GM21515 (cell line): ENCODE results near the gene SNX32.
"Not testable (repeated sequence)": the region's sequence is repeated elsewhere in the genome, so short reads cannot be mapped to it uniquely, and the experiment has no call there.

Experiments
- ATAC-seq: cut with Tn5 transposase; IDR thresholded peaks from one replicate; pipeline ENCODE4 v1.9.1; 2021; ENCODE audit not compliant: unreplicated experiment

SNX32 gene

DNA sequence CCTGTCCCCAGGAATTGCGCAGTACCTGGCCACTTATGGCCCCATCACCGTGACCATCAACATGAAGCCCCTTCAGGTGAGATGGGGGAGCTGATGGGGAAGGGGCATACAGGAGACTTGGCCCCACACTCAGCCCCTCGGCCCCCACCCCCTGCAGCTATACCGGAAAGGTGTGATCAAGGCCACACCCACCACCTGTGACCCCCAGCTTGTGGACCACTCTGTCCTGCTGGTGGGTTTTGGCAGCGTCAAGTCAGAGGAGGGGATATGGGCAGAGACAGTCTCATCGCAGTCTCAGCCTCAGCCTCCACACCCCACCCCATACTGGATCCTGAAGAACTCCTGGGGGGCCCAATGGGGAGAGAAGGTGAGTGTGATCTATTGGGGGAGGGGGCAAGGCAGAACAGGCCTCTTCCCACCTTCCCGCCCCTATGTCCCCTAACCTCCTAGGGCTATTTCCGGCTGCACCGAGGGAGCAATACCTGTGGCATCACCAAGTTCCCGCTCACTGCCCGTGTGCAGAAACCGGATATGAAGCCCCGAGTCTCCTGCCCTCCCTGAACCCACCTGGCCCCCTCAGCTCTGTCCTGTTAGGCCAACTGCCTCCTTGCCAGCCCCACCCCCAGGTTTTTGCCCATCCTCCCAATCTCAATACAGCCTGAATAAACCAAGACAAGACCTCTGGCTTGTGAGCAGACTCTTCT, 49.4 kb downstream of the SNX32 start:
- ATAC-seq, result no peak

DNA sequence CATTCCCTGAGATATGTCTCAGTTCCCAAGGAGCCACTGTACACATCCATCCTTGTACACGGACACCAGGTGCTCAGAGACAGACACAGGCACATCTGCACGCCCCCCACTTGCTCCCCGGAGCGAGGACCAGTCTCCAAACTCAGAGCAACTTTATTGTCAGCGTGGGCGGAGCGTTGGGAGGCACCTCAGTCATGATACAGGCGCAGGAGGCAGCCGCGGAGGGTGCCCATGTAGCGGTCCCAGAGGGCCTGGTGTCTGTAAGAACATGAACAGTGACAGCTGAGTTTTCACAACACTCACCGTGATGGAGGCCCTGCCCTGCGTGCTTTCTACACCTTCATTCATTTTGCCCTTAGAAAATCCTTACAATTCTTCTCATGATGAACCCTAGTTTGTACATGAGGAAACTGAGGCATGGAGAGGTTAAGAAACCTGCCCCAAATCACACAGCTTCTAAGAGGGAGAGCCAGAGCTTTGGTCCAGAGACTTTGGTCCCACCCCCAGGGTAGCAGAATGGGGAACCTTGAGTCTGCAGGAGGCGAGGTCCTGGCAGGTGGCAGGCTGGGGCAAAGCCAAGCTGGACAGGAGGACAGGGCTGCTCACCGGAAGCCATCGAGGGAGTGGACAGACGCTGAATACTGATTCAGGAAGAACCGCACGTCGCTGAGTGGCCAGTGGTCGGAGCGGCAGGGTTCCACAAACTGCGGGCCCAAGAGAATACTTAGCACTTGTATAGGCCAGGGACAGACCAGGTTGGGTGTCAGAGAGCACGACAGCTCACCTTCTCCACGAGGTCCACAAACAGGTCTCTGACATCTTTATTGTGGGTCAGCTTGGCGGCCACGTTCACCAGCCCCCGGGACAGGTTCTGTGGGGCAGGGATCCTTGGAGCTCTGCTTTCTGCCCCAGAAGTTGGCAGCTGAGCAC, 50.3 kb downstream of the SNX32 start:
- no peak for ATAC-seq

DNA sequence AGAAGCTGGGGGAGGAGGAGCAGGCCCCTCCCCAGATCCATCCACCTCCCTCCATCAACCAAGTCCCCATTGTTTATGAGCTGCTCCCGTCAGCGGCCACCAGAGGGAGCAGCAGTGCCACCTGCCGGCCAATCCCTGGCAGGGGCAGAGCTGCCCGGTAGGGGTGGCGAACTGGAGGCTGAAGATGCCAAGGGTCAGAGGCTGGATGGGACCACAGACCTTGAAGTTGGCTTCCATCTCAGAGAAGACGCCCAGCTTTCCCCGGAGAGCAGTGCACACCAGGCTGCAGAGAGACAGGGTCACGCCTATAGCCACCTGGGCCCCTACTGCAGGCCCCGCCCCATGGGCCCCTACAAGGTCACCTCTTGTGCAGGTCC, 50.9 kb downstream of the SNX32 start:
- no peak for ATAC-seq

- no peak for ATAC-seq
Measured at GRCh38 chr11:65885231-65885630, 51.5 kb downstream of the SNX32 start.

- ATAC-seq, result no peak
Measured at GRCh38 chr11:65885808-65886536, 52.2 kb downstream of the SNX32 start.

GRCh38 chr11:65886826-65887722, 53.3 kb downstream of the SNX32 start:
- ATAC-seq, result no peak

DNA sequence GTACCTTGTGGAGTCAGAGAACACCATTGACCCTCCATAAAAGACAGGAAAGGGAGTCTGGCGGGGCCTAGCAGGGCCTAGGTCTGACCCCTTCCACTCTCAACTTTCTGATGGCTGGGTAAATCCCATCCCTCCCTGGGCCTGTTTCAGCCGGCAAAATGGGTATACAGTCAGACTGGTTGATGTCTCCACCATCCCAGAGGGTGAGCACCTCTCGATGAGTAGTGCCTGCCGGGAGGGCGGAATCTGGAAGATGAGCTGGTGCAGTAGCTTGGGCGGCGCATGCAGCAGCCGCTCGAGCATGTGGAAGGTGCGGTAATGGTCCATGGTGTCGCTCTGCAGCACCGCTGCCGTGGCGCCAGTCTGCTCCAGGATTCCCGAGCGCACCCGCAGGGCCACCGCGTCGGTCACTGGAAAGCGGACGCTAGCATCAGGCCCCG, 54.0 kb downstream of the SNX32 start:
- no peak for ATAC-seq

DNA sequence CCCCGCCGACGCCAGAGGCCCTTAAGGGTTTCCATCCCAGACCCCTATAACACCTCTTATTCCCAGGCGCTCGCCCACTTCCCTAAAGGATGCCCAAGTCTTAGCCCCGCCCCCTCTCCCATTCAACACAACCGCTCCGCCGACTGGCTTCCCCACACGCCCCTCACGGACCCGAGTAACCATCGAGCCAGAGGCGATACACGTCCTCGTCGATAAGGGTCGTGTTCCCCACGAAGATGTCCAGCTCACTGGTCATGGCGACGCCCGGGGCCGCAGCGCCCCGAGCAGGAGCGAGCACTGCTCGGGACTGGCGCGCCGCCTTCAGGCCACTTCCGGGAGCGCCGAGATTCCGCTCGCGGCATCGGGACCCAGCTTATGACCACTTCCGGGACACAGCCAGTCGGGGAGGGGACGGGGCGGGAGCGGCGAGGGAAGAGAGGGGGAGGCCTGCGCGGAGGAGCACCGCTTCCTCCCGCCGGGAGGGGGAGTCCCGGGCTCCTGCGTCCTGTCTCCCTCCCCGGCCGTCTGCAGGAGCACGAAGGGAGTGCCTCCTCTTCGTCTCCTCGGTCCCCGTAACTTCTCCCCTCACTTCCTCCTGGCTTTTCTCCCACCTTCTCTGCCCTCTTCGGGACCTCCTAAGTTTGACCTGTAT, 54.5 kb downstream of the SNX32 start, which contains the start of gene FIBP:
FIBP (minus strand) TSS at position 309 of the 652 bp plus-strand sequence; CDS start at position 256, 53 bp downstream.
- ATAC-seq, result peak; percentile 42

DNA sequence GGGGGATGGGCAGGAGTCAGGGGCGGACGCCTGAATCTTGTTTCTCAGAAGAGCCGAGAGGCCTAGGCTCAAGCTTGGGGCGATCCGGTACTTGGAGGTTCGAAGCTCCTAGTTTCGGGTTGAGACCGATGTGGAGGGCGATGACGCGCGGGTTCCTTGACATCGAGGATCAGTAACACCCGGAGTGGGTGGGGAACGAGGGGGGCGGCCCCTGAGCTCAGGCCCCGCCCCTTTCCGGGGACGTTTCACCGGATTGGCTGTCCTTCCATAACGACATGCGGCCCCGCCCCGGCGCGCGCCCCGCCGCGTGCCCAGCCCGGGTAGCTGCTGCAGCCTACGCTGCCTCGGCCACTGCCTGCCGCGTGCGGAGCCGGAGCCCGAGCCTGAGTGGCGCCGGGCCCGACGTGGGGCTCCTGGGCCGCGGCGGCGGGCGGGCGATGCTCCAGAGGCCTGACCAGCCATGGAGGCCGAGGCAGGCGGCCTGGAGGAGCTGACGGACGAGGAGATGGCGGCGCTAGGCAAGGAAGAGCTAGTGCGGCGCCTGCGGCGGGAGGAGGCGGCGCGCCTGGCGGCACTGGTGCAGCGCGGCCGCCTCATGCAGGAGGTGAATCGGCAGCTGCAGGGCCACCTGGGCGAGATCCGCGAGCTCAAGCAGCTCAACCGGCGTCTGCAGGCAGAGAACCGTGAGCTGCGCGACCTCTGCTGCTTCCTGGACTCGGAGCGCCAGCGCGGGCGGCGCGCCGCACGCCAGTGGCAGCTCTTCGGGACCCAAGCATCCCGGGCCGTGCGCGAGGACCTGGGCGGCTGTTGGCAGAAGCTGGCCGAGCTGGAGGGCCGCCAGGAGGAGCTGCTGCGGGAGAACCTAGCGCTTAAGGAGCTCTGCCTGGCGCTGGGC, 56.8 kb downstream of the SNX32 start, which contains the start of gene CCDC85B:
CCDC85B (plus strand) TSS at position 350 of the 895 bp plus-strand sequence; CDS start at position 461, 111 bp downstream.
- ATAC-seq, result peak; percentile 43

GRCh38 chr11:65891219-65892136, 57.7 kb downstream of the SNX32 start:
- no peak for ATAC-seq

GRCh38 chr11:65892137-65892540, 58.4 kb downstream of the SNX32 start:
- not testable (repeated sequence) for ATAC-seq

GRCh38 chr11:65892661-65893317, 59.0 kb downstream of the SNX32 start:
- ATAC-seq, result no peak

- no peak for ATAC-seq
Measured at GRCh38 chr11:65894034-65894591, 60.4 kb downstream of the SNX32 start.

DNA sequence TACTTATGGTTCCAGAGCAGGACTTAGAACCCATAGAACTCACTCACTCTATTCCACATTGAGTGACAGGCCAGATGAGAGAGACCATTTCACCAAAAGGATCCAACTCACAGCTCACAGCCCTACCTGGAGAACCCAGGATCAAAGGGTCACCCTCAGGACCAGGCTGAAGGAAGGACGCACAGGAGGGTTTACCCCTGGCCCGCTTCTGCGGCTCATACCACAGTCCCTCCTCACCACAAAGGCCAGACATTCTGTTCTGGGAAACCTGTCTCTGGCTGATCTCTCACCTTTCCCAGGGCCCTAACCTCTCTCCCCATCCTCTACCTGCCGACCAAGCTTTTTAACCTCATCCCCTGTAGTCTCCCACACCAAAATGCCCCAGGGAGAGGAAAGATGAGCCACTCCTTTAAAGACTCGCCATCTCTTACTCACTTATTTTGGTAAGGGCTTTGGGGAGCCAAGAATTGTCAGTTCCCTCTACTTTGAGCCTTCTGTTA, 61.8 kb downstream of the SNX32 start:
- no peak for ATAC-seq

GRCh38 chr11:65896034-65896999, 62.6 kb downstream of the SNX32 start:
- no peak for ATAC-seq
